Astrocyte (in vitro differentiated cells and primary cell): Measurements from ENCODE around the gene TRIP10. TPM values are rescaled to one million over a fixed set of nuclear protein-coding genes. Genes with fewer than 3 reads are reported as not detected.

Experiments used
- DNase-seq: peaks from one replicate; pipeline ENCODE4 v3.0.0-alpha.2; 2010; ENCODE audit warnings: low read depth
- FAIRE-seq: peaks from 2 replicates; lab custom pipeline; 2011; peaks lifted over from hg19 to GRCh38; lab: Jason Lieb, UNC
- H2AFZ ChIP-seq: 2 replicates; pipeline ENCODE4 v1.6.0; 2012; ENCODE audit warnings: low read depth, low read length, inconsistent platforms
- H3K27ac ChIP-seq: 2 replicates; pipeline ENCODE4 v1.5.1; 2011; ENCODE audit warnings: low read depth, low read length, inconsistent platforms
- H3K27me3 ChIP-seq: 2 replicates; pipeline ENCODE4 v1.6.0; 2011; ENCODE audit warnings: low read length, inconsistent platforms; ENCODE audit not compliant: insufficient read depth
- H3K36me3 ChIP-seq: 2 replicates; pipeline ENCODE4 v1.5.1; 2011; ENCODE audit warnings: low read length, inconsistent platforms; ENCODE audit not compliant: insufficient read depth
- H3K4me1 ChIP-seq: 2 replicates; pipeline ENCODE4 v1.5.1; 2011; ENCODE audit warnings: low read length, inconsistent platforms; ENCODE audit not compliant: insufficient read depth
- H3K4me2 ChIP-seq: 2 replicates; pipeline ENCODE4 v1.6.0; 2012; ENCODE audit warnings: low read length, inconsistent platforms
- H3K4me3 ChIP-seq: 2 replicates; pipeline ENCODE4 v1.5.1; 2011; ENCODE audit warnings: low read depth, mild to moderate bottlenecking, low read length, inconsistent platforms; ENCODE audit not compliant: insufficient read depth
- H3K79me2 ChIP-seq: 2 replicates; pipeline ENCODE4 v1.6.0; 2012; ENCODE audit warnings: mild to moderate bottlenecking, low read length, inconsistent platforms; ENCODE audit not compliant: insufficient read depth
- H3K9ac ChIP-seq: 2 replicates; pipeline ENCODE4 v1.6.0; 2012; ENCODE audit warnings: mild to moderate bottlenecking, low read length, inconsistent platforms
- H3K9me3 ChIP-seq: 2 replicates; pipeline ENCODE4 v1.5.1; 2012; ENCODE audit warnings: low read depth, mild to moderate bottlenecking, low read length, inconsistent platforms; ENCODE audit not compliant: insufficient read depth
- H4K20me1 ChIP-seq: 2 replicates; pipeline ENCODE4 v1.6.0; 2012; ENCODE audit warnings: low read length, inconsistent platforms; ENCODE audit not compliant: insufficient read depth
- H3K27ac Mint-ChIP-seq: one replicate; pipeline ENCODE4 v1.8.0; 2021; ENCODE audit warnings: mild to moderate bottlenecking, mixed read lengths; ENCODE audit not compliant: unreplicated experiment
- H3K27me3 Mint-ChIP-seq: one replicate; pipeline ENCODE4 v1.8.0; 2021; ENCODE audit warnings: low read depth, mixed read lengths; ENCODE audit not compliant: unreplicated experiment
- H3K36me3 Mint-ChIP-seq: one replicate; pipeline ENCODE4 v1.8.0; 2021; ENCODE audit warnings: low read depth, mixed read lengths; ENCODE audit not compliant: unreplicated experiment
- H3K4me1 Mint-ChIP-seq: one replicate; pipeline ENCODE4 v1.8.0; 2021; ENCODE audit warnings: low read depth, mixed read lengths; ENCODE audit not compliant: unreplicated experiment
- H3K4me3 Mint-ChIP-seq: one replicate; pipeline ENCODE4 v1.8.0; 2021; ENCODE audit warnings: mild to moderate bottlenecking, moderate library complexity, mixed read lengths; ENCODE audit not compliant: unreplicated experiment
- H3K9me3 Mint-ChIP-seq: one replicate; pipeline ENCODE4 v1.8.0; 2021; ENCODE audit warnings: mild to moderate bottlenecking, mixed read lengths; ENCODE audit not compliant: unreplicated experiment
- EZH2 ChIP-seq: IDR thresholded peaks from 2 replicates; pipeline ENCODE4 v1.6.1; 2012; ENCODE audit warnings: mild to moderate bottlenecking, low read length, inconsistent platforms; ENCODE audit not compliant: insufficient read depth
- total RNA-seq: library from RNA; stranded (reverse); gene quantifications from 2 replicates; pipeline ENCODE4 v1.2.1, GENCODE V29; 2021
- TF ChIP-seq, protein P1 (sequence below): IDR thresholded peaks from 2 replicates; pipeline ENCODE4 v1.5.1; 2011; ENCODE audit warnings: low read depth, mild to moderate bottlenecking, inconsistent platforms, low read length, moderate library complexity; ENCODE audit not compliant: insufficient read depth

Gene TRIP10
- total RNA-seq, 1 donor from 2014 or later: 41.4 TPM

- Histone ChIP-seq H3K27ac (peak within 1 kb of the TSS; percentile 93), H3K36me3 (no peaks in the 10 kb centered on the region), H3K79me2 (peaks cover 31% of the 10 kb centered on the region), H3K4me2 (peak within 1 kb of the TSS; percentile 95), H3K9me3 (no peaks in the 10 kb centered on the region), H3K27me3 (no peaks in the 10 kb centered on the region), H3K9ac (peak within 1 kb of the TSS; percentile 89), H2AFZ (peak within 1 kb of the TSS; percentile 80), H3K4me1 (peaks cover 25% of the 10 kb centered on the region), H4K20me1 (no peaks in the 10 kb centered on the region), H3K4me3 (peak within 1 kb of the TSS; percentile 79)
- H3K4me3 Mint-ChIP-seq: peak within 1 kb of the TSS; percentile 99
- peak within 1 kb of the TSS; percentile 93 for H3K27ac Mint-ChIP-seq
- DNase-seq (peak; percentile 100), FAIRE-seq (no peak)
- TF ChIP-seq EZH2: no peak
- TF ChIP-seq, protein P1, sequence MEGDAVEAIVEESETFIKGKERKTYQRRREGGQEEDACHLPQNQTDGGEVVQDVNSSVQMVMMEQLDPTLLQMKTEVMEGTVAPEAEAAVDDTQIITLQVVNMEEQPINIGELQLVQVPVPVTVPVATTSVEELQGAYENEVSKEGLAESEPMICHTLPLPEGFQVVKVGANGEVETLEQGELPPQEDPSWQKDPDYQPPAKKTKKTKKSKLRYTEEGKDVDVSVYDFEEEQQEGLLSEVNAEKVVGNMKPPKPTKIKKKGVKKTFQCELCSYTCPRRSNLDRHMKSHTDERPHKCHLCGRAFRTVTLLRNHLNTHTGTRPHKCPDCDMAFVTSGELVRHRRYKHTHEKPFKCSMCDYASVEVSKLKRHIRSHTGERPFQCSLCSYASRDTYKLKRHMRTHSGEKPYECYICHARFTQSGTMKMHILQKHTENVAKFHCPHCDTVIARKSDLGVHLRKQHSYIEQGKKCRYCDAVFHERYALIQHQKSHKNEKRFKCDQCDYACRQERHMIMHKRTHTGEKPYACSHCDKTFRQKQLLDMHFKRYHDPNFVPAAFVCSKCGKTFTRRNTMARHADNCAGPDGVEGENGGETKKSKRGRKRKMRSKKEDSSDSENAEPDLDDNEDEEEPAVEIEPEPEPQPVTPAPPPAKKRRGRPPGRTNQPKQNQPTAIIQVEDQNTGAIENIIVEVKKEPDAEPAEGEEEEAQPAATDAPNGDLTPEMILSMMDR: no peak
- H3K4me1 Mint-ChIP-seq: peaks cover 16% of the 10 kb centered on the region
- peaks cover 3% of the 10 kb centered on the region for H3K36me3 Mint-ChIP-seq
- H3K9me3 Mint-ChIP-seq: peaks cover 3% of the 10 kb centered on the region
- no peaks in the 10 kb centered on the region for H3K27me3 Mint-ChIP-seq
Measured at GRCh38 chr19:6737284-6737872, 2.1 kb upstream of the TRIP10 start, which contains the start of gene GPR108. TSS of gene GPR108 (minus strand) at chr19:6737580. CDS start at chr19:6737576, 4 bp downstream.

GRCh38 chr19:6737873-6738786 lies 1.4 kb upstream of the TRIP10 start:
- Histone ChIP-seq H3K36me3 (peaks cover 5% of the 10 kb centered on the region), H3K79me2 (peaks cover 36% of the 10 kb centered on the region), H3K27ac (peak overlapping the region; percentile 49), H4K20me1 (no peaks in the 10 kb centered on the region), H3K9me3 (no peaks in the 10 kb centered on the region), H3K4me1 (peaks cover 25% of the 10 kb centered on the region), H3K27me3 (no peaks in the 10 kb centered on the region), H3K4me3 (no peak overlapping the region), H3K4me2 (peak overlapping the region; percentile 84), H2AFZ (peak overlapping the region; percentile 70), H3K9ac (no peak overlapping the region)
- H3K36me3 Mint-ChIP-seq: no peaks in the 10 kb centered on the region
- DNase-seq (peak; percentile 60), FAIRE-seq (peak; percentile 96)
- no peaks in the 10 kb centered on the region for H3K9me3 Mint-ChIP-seq
- TF ChIP-seq, protein P1: peak; percentile 45
- TF ChIP-seq EZH2: no peak
- H3K4me3 Mint-ChIP-seq: peak overlapping the region; percentile 99
- H3K4me1 Mint-ChIP-seq: peaks cover 16% of the 10 kb centered on the region
- H3K27me3 Mint-ChIP-seq: no peaks in the 10 kb centered on the region
- peak overlapping the region; percentile 91 for H3K27ac Mint-ChIP-seq
